Endothelial cell of umbilical vein (primary cell): ENCODE measurements around the gene ABI2. TPM values are rescaled to one million over a fixed set of nuclear protein-coding genes. Genes with fewer than 3 reads are reported as not detected.

Source experiments
- BruUV-seq: library from RNA; stranded (reverse); fragments of 400-500 nt; replicated peaks from 2 replicates; lab custom pipeline; 2021; lab: Mats Ljungman, UMichigan
- CTCF ChIA-PET: fragments of 300-600, 350-600 bp; sonication (Branson Sonifier 250); formaldehyde crosslinking; loops from one replicate; lab custom pipeline; 2021; ENCODE audit warnings: antibody characterized with exemption, inconsistent platforms; lab: Charles Lee
- POLR2A ChIA-PET: fragments of 300-600, 350-600 bp; sonication (Branson Sonifier 250); formaldehyde crosslinking; loops from one replicate; lab custom pipeline; 2021; ENCODE audit warnings: antibody characterized with exemption, inconsistent platforms; lab: Charles Lee
- DNase-seq: peaks from one replicate; pipeline ENCODE4 v3.0.0-alpha.2; 2011; ENCODE audit warnings: low read depth, low spot score
- FAIRE-seq: peaks from 2 replicates; lab custom pipeline; 2011; peaks lifted over from hg19 to GRCh38; lab: Jason Lieb, UNC
- H2AFZ ChIP-seq: 2 replicates; pipeline ENCODE4 v1.6.0; 2012; ENCODE audit warnings: low read depth, low read length, control low read depth, inconsistent platforms
- H3K27ac ChIP-seq: 2 replicates; pipeline ENCODE4 v1.5.1; 2011; ENCODE audit warnings: low read depth, mild to moderate bottlenecking, control low read depth, low read length, moderate library complexity; ENCODE audit not compliant: insufficient read depth
- H3K27me3 ChIP-seq, 2 experiments: 2 replicates each; pipeline versions ENCODE4 v1.6.0 to v1.6.1; 2011; ENCODE audit warnings: low read length in 2 of 2, mixed read lengths in 1 of 2; ENCODE audit not compliant: control insufficient read depth in 2 of 2, insufficient read depth in 2 of 2
- H3K36me3 ChIP-seq, 2 experiments: 2 replicates in 1 of 2; 3 replicates in 1 of 2; pipeline ENCODE4 v1.5.1; 2011; ENCODE audit warnings: low read length in 2 of 2, mild to moderate bottlenecking in 1 of 2, moderate library complexity in 1 of 2; ENCODE audit not compliant: control insufficient read depth in 2 of 2, insufficient read depth in 2 of 2; ENCODE audit errors: extremely low read depth in 1 of 2
- H3K4me1 ChIP-seq: 3 replicates; pipeline ENCODE4 v1.5.1; 2011; ENCODE audit warnings: mild to moderate bottlenecking, low read length; ENCODE audit not compliant: control insufficient read depth, insufficient read depth; ENCODE audit errors: extremely low read depth
- H3K4me2 ChIP-seq: 2 replicates; pipeline ENCODE4 v1.6.1; 2011; ENCODE audit warnings: low read length, control low read depth, mixed read lengths; ENCODE audit not compliant: insufficient read depth
- H3K4me3 ChIP-seq, 3 experiments: fragments of 200-600 bp in 1 of 3; sonication (generic), shearing (Covaris generic) in 1 of 3; replicated peaks in 1 of 3; 2 replicates each; pipeline ENCODE4 v1.5.1; 2011 to 2016; ENCODE audit warnings: control low read depth in 3 of 3, low read length in 3 of 3, mild to moderate bottlenecking in 2 of 3, inconsistent platforms in 1 of 3, low read depth in 1 of 3, moderate library complexity in 1 of 3; ENCODE audit not compliant: insufficient read depth in 1 of 3
- H3K79me2 ChIP-seq: 2 replicates; pipeline ENCODE4 v1.6.0; 2012; ENCODE audit warnings: low read length, inconsistent platforms; ENCODE audit not compliant: control insufficient read depth, insufficient read depth
- H3K9ac ChIP-seq: replicated peaks from 2 replicates; pipeline ENCODE3; 2011; ENCODE audit warnings: low read length, control low read depth; ENCODE audit not compliant: insufficient read depth; ENCODE audit errors: extremely low read depth
- H3K9me1 ChIP-seq: replicated peaks from 3 replicates; pipeline ENCODE4 v1.6.0; 2011; ENCODE audit warnings: mild to moderate bottlenecking, low read length; ENCODE audit not compliant: control insufficient read depth, insufficient read depth; ENCODE audit errors: extremely low read depth
- H3K9me3 ChIP-seq: replicated peaks from 2 replicates; pipeline ENCODE4 v1.5.1; 2012; ENCODE audit warnings: low read length, inconsistent platforms; ENCODE audit not compliant: control insufficient read depth, insufficient read depth
- H4K20me1 ChIP-seq: replicated peaks from 2 replicates; pipeline ENCODE3; 2011; ENCODE audit warnings: mild to moderate bottlenecking, low read length; ENCODE audit not compliant: control insufficient read depth, insufficient read depth; ENCODE audit errors: extremely low read depth
- CTCF ChIP-seq, 2 donors: IDR thresholded peaks; 1 replicate in 1 of 2; 2 replicates in 1 of 2; pipeline ENCODE4 v1.5.1; 2011; ENCODE audit warnings: low read length in 2 of 2, mild to moderate bottlenecking in 2 of 2, moderate library complexity in 2 of 2, control low read depth in 1 of 2, inconsistent platforms in 1 of 2, low read depth in 1 of 2; ENCODE audit not compliant: insufficient read depth in 1 of 2; ENCODE audit errors: extremely low read depth in 1 of 2
- EZH2 ChIP-seq: IDR thresholded peaks from 2 replicates; pipeline ENCODE4 v1.6.1; 2012; ENCODE audit warnings: borderline replicate concordance, low read depth, mild to moderate bottlenecking, moderate library complexity, low read length, inconsistent platforms; ENCODE audit not compliant: severe bottlenecking
- FOS ChIP-seq: IDR thresholded peaks from 2 replicates; pipeline ENCODE4 v1.6.1; 2011; ENCODE audit warnings: mild to moderate bottlenecking, low read length, moderate library complexity, borderline replicate concordance; ENCODE audit not compliant: insufficient read depth
- GATA2 ChIP-seq: IDR thresholded peaks from 2 replicates; pipeline ENCODE4 v1.7.0; 2011; ENCODE audit warnings: low read depth, mild to moderate bottlenecking, moderate library complexity, mixed read lengths, low read length; ENCODE audit not compliant: insufficient read length, insufficient read depth
- JUN ChIP-seq: IDR thresholded peaks from 2 replicates; pipeline ENCODE4 v1.6.1; 2011; ENCODE audit warnings: borderline replicate concordance, low read depth; ENCODE audit not compliant: insufficient read length, insufficient read depth
- MAX ChIP-seq: IDR thresholded peaks from 2 replicates; pipeline ENCODE4 v1.6.1; 2011; ENCODE audit not compliant: insufficient read depth, insufficient read length
- MYC ChIP-seq: IDR thresholded peaks from one replicate; pipeline ENCODE4 v1.6.1; 2011; ENCODE audit warnings: mild to moderate bottlenecking, low read depth, low read length
- POLR2A ChIP-seq: IDR thresholded peaks from 2 replicates; pipeline ENCODE4 v1.6.1; 2012; ENCODE audit warnings: low read depth, mild to moderate bottlenecking, control low read depth, low read length
- POLR2AphosphoS5 ChIP-seq: IDR thresholded peaks from 2 replicates; pipeline ENCODE4 v1.6.1; 2012; ENCODE audit warnings: low read depth, mild to moderate bottlenecking, control low read depth, low read length, moderate library complexity; ENCODE audit not compliant: insufficient read depth
- dilution Hi-C: fragments of 300-500 bp; cut with MboI; formaldehyde crosslinking; loops from one replicate; pipeline ENCODE4 v1.15.0; 2019; ENCODE audit warnings: low sequenced_read_pairs; ENCODE audit not compliant: extremely low pct_ligation_motif_present
- intact Hi-C: fragments of 100-400 bp; cut with micrococcal nuclease; formaldehyde crosslinking; loops from one replicate; pipeline ENCODE4 v1.10.0; 2022
- polyA plus RNA-seq, 4 experiments: library from polyadenylated mRNA; depleted of rRNA in 3 of 4; stranded (reverse) in 3 of 4; unstranded in 1 of 4; fragments of >200 nt; gene quantifications; 2 replicates each; pipeline versions ENCODE4 v1.2.1 to v1.2.3, GENCODE V29; 2011 to 2012; ENCODE audit warnings: missing spikeins in 1 of 4
- total RNA-seq: library from RNA; stranded (reverse); gene quantifications from 2 replicates; pipeline ENCODE4 v1.2.3, GENCODE V29; 2021

ABI2 gene
- total and polyA plus RNA-seq, 2 donors (not counting 3 experiments of a cell fraction or from before 2014, with no cell fraction given), result 35.7 to 61.0 TPM

GRCh38 chr2:203413796-203414195, 85.6 kb downstream of the ABI2 start:
- no peaks in the 10 kb centered on the region for H3K4me1 ChIP-seq
- no peak overlapping the region for H3K4me2 ChIP-seq
- dilution Hi-C loops, result no loop called here
- H3K27ac ChIP-seq, result no peak overlapping the region
- H3K9me1 ChIP-seq, result no peaks in the 10 kb centered on the region
- H3K4me3 ChIP-seq, result no peak overlapping the region
- ChIA-PET CTCF (interaction anchor here (0.7 to 0.9 kb wide), 2 partner anchors 11 to 38 kb away, joined by 3 read pairs; no protein-coding TSS in a partner anchor), POLR2A (no interaction called here)
- no TSS peak for BruUV-seq
- peaks cover 7 to 11% of the 10 kb centered on the region in 2 experiments for H3K36me3 ChIP-seq
- DNase-seq (no peak), FAIRE-seq (no peak)
- H3K79me2 ChIP-seq, result no peaks in the 10 kb centered on the region
- H3K9me3 ChIP-seq, result no peaks in the 10 kb centered on the region
- intact Hi-C loops, result no loop called here
- no peak overlapping the region for H3K9ac ChIP-seq
- TF ChIP-seq POLR2A (no peak), JUN (no peak), MAX (no peak), EZH2 (no peak), FOS (no peak), POLR2AphosphoS5 (no peak), GATA2 (no peak), CTCF (IDR thresholded peaks at IDR 0.05; ENCODE audit: extremely low read depth in 1 of 2, insufficient read depth in 1 of 2, low read depth in 1 of 2, low read length in 2 of 2) (no peak), MYC (no peak)
- no peaks in the 10 kb centered on the region for H4K20me1 ChIP-seq
- no peaks in the 10 kb centered on the region for H3K27me3 ChIP-seq
- H2AFZ ChIP-seq, result no peak overlapping the region
